SK-N-SH (cell line): ENCODE measurements around the gene ZNF81.

Experiments
- CTCF ChIP-seq: fragments of 200-600 bp; sonication (generic); IDR thresholded peaks from 2 replicates; pipeline ENCODE4 v1.6.1; 2017; ENCODE audit warnings: antibody characterized with exemption, mild to moderate bottlenecking, moderate library complexity
- EP300 ChIP-seq, 2 experiments: IDR thresholded peaks; 2 replicates each; pipeline versions ENCODE4 v1.4.0 to v1.6.1; 2012; ENCODE audit warnings: borderline replicate concordance in 1 of 2, low read depth in 1 of 2, low read length in 1 of 2
- FOXM1 ChIP-seq: IDR thresholded peaks from 2 replicates; pipeline ENCODE4 v1.4.0; 2012; ENCODE audit warnings: low read depth, mild to moderate bottlenecking
- GABPA ChIP-seq: IDR thresholded peaks from 2 replicates; pipeline ENCODE4 v1.4.0; 2012; ENCODE audit warnings: low read depth, mild to moderate bottlenecking
- MAX ChIP-seq: IDR thresholded peaks from 2 replicates; pipeline ENCODE4 v1.4.0; 2012; ENCODE audit warnings: low read depth
- SIN3A ChIP-seq: IDR thresholded peaks from 2 replicates; pipeline ENCODE4 v1.6.1; 2012; ENCODE audit warnings: low read depth, mild to moderate bottlenecking, low read length, moderate library complexity, borderline replicate concordance

GRCh38 chrX:47843363-47843762, 6.7 kb downstream of the ZNF81 start:
- TF ChIP-seq FOXM1 (no peak), MAX (no peak), CTCF (no peak), GABPA (no peak), SIN3A (no peak), EP300 (IDR thresholded peaks at IDR 0.05; ENCODE audit: borderline replicate concordance in 1 of 2, low read depth in 1 of 2, low read length in 1 of 2) (no peak)
